HG03378 (cell line): Measurements from ENCODE around the gene KREMEN1.

Experiments
- ATAC-seq: cut with Tn5 transposase; IDR thresholded peaks from one replicate; pipeline ENCODE4 v1.9.1; 2021; ENCODE audit warnings: mild to moderate bottlenecking, moderate library complexity; ENCODE audit not compliant: unreplicated experiment

Gene KREMEN1

DNA sequence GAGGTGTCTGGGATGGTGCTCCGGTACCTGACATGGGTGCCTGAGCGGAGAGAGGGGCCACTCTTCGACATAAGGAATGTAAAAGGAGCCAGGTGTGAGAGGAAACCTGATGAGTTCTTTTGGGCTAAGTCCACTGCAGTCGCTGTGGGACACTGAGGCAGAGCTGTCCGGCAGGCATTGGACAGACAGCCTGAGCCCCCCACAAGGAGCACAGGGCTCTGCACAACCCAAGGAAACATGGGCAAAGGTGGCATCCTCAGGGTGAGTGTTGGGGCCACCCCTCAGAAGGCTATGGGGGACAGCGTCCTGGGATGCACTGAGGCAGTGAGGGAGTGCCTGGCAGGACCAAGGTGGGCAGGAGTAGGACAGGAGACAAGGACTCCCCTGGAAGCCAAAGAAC is 75.2 kb downstream of the KREMEN1 start:
- no peak for ATAC-seq

DNA sequence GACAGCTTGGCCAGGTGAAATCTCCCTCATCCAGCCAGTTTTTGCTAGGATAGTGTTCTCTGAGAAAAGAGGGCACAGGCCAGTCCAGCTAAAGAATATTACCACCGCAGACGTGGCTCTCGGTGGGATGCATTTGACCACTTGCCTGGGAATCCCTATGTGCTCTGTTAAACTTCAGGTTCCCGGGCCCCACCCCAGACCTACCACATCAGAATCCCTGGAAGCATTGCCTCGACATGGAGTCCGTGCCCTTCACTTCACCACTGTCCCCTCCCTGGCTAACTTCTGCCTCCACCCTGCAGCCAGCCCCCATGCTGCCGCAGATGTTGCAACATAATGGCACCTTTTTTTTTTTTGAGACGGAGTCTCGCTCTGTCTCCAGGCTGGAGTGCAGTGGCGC is 76.0 kb downstream of the KREMEN1 start:
- ATAC-seq, result no peak

DNA sequence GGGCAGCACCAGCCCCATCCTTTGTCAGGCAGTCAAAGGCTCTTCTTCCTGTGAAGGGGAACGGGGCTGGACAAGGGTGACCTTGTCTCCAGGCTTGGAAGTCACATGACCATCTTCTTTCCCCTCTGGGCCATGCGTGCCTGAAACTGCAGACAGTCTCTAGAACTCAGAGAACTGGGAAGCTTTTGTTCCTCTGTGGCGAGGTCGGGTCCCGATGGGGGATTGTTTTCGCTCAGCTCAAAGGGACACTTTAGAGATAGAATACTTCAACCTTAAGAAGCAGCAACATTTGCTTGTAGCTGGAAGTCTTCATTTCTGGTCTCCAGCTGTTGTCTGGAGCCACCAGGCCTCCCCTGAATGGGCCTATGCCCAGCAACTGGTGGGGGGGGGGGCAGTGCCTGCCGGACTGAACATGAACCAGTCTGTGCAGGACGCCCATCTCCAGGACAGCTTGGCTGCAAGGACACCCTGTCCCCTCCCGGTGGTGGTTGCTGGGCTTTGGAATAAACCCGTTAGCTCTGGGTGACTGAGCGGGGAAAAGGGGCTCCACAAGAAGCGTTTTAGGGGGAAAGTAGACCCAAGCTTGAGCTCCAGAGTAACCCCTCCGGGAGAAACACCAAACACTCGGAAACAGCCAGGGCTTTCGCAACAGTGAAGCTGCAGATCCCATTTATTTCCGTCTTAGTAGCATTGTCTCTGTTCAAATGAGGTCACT is 77.2 kb downstream of the KREMEN1 start:
- ATAC-seq, result no peak

DNA sequence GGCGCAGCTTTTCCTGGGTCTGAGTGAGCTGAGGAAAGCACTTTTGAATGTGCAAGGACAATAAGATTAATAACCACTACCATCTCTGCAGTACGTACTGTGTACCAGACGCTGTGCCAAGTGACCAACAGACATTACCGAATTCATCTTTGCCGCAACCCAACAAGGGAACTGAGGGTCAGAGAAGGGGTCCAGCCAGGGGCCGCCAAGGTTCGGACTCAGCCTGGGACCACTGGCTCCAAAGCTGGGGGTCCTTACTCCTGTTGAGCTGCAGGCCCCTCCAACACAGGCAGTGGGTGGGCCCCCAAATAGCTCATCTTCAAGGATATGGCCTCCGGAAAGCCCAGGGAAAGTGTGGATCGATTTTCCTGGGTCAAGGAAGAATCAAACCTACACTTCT is 77.9 kb downstream of the KREMEN1 start:
- ATAC-seq, result no peak

DNA sequence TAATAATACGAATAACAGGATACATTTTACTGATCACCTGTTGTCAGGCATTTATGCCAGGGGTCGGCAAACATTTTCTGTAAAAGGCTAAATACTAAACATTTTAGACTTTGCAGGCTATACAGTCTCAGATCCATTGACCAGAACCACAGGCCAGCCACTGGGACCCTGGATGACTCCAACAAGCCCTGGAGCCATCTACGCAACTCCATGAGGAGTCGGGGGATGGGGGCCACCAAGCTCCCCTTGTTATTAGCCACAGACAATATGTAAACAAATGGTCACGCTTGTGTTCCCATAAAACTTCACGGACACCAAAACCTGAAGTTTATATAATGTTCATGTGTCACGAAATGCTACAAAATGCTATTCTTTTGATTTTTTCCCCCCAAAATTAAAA is 78.5 kb downstream of the KREMEN1 start:
- no peak for ATAC-seq

DNA sequence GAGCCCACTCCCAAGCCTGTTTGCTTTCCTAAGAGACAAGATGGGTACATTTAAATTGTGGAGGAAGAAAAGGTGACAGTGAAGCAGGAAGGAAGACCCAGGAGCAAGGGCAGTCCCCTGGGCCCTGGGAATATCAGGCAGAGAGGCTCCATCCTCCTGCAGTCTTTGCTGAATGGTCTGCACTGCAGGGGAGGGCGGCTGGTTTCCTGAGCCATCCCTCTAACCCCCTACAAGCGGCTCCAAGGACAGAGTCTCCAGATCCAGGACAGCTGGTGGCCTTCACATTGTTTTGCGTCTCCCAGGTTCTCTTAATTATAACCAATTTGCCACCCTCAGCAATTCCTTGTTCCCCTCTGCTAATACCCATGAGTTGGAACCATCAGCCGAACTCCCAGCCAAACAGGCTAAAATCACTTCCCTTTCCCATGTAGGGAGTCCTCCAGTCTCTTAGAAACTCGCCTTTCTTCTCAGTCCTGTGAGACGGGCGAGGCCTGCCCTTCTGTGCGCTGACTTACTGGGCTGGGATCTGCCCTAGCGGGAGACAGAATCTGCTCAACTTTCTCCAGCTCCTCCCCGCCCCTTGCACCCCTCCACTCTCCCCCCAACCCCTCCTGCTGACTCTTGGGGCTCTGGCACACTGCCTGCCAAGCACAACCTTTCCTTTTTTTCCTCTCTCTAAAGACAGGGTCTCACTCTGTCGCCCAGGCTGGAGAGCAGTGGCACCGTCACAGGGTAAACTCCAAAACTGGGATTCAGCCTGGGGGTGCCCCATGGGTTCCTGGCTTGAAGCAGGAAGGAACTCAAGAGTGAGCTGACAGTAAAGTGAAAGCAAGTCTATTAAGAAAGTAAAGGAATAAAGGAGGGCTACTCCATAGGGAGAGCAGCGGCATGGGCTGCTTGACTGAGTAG is 79.5 kb downstream of the KREMEN1 start:
- ATAC-seq, result no peak

DNA sequence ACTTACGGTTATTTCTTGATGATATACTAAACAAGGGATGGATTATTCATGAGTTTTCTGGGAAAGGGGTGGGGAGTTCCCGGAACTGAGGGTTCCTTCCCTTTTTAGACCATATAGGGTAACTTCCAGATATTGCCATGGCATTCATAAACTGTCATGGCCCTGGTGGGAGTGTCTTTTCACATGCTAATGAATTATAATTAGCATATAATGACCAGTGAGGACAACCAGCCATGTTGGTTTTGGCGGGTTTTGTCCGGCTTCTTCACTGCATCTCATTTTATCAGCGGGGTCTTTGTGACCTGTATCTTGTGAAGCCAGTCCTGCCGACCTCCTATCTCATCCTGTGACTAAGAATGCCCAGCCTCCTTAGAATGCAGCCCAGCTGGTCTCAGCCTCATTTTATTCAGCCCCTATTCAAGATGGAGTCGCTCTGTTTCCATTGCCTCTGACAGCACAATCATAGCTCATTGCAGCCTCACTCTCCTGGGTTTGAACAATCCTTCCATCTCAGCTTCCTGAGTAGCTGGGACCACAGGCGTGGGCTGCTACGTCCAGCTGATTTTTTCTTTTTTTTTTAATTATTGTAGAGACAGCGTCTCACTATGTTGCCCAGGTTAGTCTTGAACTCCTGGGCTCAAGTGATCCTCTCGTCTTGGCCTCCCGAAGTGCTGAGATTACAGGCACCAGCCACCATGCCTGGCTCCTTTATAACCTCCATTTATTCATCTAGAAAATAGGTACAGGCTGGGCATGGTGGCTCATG is 80.3 kb downstream of the KREMEN1 start:
- no peak for ATAC-seq

DNA sequence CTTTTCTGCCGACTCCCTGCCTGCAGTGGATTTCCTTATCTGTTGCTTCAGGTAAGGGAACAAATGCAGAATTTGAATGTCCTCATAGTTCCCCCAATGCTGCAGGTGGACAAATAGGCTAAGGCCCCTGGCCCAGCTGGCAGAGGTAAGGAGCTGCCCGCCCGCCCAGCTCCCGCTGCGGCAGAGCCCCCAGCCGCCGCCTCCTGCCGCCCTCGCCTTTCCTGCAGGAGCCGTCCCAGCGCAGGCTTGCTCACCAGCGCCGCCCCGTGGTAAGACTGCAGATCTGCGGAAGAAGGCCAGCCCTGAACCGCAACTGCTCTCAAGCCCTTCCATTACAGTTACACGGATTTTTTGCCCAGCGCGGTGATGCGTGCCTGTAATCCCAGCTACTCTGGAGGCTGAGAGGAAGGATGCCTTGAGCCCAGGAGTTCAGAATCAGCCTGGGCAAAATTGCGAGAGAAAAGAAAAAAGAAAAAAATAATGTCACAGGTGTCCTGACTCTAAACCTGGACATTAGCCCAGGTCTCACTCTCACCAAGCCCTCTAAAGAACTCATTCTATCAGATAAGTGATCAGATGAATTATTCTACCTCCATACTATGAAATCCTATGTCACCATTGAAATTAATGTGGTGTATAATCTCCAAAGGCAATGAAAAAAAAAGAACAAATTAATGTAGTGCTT is 81.7 kb downstream of the KREMEN1 start:
- ATAC-seq, result no peak

DNA sequence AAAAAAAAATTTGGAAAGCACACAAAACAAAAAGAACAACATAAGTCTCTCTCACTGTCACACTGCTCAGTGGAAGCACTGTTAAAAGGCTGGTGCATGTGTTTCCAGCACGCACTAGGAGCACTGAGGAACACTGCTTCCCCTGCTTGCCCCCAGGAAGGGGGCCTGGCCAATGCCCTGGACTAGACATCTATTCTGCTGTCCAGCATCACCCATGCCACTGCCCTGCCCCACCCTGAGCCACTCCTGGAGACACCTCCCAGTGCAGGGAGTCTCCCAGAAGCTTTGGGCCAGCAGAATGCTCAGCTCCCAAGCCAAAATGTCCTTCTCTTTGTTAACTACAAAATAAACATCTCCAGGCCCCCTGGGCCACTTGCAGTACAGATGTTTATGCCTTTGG is 83.1 kb downstream of the KREMEN1 start:
- no peak for ATAC-seq

DNA sequence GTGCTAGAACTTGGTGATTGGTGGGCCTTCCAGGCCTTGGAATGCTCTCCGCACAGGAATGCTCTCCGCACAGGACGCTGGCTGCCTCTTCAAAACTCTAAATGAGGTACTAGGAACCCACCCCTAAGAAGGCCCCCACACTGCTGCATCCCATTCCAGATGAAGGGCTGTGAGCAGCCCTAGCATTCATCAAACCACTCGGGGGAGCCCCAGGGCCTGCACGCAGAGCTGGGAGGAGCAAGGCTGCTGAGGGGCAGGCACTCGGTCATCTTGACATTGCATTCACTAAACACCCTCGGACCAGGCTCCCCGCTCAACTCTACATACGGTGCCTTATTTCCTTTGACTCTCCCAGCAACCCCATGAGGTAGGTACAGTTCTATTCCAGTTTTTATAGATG is 83.7 kb downstream of the KREMEN1 start:
- ATAC-seq, result no peak

DNA sequence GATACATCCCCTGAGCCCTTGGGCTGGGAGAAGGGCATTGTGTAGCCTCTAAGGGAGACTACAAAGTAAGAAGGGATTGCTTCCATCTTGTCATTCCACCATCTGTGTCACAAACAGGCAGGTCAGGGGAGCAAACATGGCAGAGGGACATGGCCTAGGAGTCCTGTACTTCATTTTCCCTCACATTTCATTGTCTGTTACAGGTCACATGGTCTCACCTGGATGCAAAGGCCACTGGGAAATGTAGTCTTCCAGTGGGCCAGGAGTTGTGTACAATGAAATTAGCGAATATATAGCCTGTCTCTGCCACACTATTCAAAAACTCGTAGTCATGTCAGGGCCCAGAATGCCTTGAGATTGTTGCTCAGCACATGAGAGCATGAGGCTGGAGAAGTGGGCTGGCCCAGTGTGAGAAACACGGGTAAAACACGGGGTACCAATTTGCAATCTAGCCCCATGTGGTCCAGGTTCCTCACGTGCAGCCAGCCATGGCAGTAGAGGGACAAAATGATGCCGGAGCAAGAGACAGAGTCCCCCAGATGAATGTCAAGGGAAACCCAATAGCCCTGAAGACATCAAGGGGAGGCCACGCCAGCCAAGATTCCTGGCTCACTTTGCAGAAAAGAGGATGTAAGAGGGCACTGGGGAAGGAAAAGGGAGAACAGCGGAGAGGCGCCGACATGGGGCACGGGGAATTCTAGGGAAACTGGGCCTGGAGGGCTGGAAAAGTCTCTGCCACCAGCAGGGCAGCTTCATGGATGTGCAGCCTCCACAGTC is 85.1 kb downstream of the KREMEN1 start:
- no peak for ATAC-seq

DNA sequence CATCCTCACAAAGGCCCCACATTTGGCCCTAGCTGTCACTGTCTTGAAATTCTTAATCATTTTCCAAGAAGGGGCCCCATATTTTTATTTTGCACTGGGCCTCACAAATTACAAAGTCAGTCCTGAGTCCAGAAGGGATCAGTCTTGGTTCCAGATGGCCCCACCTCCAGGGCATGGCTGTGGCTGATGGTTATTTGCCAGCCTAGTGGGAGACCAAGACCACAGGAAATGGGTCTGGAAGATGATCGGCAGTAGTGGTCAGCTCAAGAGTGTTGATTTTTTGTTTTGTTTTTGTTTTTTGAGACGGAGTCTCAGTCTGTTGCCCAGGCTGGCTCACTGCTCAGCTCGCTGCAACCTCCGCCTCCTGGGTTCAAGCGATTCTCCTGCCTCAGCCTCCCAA is 85.7 kb downstream of the KREMEN1 start:
- ATAC-seq, result no peak

DNA sequence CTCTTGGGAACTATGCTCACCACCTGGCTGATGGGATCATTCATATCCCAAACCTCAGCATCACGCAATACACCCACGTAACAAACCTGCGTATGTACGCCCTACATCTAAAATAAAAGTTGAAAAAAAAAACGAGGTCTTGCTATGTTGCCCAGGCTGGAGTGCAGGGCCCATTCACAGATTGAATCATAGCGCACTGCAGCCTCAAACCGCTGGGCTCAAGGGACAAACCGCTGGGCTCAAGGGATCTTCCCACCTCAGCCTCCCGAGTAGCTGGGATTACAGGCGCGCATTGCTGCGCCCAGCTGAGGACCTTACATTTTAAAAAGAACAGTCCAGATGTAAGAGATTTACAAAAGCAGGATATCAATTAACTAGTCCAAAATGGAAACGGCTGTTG is 91.0 kb downstream of the KREMEN1 start:
- no peak for ATAC-seq

DNA sequence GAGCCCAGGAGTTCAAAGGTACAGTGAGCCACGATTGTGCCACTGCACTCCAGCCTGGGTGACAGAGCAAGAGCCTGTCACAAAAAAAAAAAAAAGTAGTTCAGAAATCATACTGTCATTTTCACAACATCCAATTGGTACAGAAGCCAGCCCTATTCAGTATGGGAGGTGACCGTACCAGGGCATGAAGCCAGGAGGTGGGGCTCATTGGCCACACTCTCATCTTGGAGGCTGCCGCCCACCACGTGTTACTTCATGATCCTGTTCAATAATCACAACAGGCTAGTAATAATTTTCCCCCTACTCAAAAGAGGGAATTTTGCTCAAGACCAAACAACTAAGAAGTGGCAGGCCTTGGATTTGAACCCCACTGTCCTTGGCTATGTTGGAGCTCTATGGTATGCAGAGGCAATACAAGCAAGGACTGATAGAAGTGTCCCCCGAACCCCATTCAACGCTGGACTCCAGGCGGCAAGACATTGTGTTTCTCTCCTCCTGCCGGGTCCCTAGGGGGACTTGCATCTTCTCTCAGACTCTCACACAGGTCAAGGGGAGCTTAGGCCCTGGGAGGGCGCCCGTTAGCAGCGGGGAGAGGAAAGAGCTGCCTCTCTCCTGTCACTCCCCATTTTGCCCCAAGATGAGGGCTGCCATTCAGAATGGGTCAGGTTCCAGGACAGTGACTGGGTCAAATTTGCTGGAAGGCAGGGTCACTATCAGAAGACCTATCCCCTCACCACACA is 92.7 kb downstream of the KREMEN1 start:
- no peak for ATAC-seq

DNA sequence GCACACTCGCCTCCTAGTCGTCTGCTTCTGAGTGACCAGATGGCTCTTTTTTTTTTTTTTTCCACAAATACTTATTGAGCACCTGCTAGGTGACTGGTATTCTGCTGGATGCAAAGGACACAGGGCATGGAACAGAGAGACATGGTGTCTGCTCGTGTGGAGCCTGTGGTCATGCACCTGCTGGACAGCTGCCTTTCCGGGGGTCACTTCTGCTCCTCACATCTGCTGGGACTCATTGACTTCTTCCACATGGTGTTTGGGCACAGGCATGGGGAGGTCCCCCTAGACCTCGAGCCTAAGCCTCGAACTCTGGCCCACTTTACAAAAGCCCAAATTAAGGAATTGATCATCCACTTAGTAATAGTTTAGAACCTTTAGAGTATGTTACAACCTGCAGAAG is 93.3 kb downstream of the KREMEN1 start:
- no peak for ATAC-seq

DNA sequence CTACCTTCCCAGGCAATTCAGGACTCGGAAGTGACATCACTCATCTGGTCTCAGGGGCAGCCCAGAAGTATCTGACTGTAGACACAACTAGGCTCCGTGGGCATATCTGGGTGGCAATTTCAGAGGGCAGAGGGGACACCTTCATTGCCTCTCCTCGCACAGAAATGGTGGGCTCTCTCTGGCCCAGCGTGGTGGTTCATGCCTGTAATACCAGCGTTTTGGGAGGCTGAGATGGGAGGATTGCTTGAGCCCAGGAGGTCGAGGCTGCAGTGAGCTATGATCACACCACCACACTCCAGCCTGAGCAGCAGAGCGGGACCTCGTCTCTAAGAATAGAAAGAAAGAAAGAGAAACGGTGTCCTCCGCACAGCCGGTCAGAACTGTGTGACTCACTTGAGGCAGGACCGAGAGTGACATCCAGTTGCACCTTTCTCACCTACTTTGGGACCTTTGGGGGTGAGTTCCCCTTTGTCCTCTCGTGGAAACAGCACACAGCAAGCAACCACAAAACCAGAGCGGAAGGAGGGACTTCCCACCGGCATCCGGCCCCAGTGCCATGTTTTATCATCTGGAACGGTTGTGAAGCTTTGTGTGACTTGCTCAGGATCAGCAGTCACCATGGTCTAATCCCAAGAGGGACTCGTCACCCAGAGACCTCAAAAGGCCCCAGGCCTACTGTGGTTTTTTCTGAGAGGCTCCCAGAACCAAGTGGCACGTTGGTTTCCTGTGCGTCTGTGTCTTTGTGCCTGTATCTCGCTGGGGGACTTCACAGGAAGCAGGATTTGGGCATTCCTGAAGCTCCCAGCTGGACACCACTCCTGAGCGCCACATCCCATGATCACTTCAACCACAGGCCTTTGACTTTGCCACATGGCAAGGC is 94.4 kb downstream of the KREMEN1 start:
- ATAC-seq, result peak; percentile 94

DNA sequence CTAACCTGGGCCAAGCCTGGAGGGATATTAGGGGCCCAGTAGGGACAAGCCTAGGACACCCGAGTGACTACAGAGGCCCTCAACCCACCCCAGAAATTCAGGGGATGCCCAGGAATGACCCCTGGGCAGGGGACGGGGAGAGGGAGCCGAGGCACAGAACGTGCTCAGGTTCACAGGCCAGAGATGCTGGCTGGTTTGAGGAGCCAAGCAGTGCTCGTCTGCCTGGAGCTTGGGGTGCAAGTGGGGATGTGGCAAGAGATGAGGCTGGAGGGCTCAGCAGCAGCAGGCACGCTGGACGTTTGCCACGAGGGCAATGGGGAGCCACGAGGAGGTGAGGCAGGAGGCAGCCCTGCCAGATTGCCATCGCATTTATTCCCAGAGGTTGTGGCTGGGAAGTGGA is 98.9 kb downstream of the KREMEN1 start:
- no peak for ATAC-seq

DNA sequence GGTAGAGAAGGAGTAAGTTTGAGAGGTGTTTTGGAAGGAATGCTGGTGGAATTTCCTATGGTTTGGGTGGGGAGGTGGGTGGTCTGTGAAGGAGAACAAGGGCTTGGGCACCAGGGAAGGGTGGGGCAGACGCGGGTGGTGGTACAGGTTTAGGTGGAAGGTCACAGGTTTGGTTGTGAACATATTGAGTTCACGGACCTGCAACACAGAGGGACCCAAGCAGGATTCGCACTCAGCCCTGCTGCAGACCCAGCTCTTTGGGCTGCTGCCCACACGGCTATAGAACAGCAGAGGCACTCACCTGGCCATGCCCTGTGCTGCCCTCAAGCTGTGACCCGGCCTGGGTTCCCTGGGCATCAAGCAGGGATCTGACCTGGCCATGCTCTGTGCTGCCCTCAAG is 99.4 kb downstream of the KREMEN1 start:
- ATAC-seq, result no peak
